ENCODE measurements around the gene LRP1-AS. TPM values are rescaled to one million over a fixed set of nuclear protein-coding genes. Genes with fewer than 3 reads are reported as not detected.
A peak's percentile ranks its signal among the peaks of the same experiment; 100 is the strongest.

LRP1-AS gene
- total and polyA plus RNA-seq, 10 of the 15 experiments (the other 5 are each of a cell fraction or from before 2014, with no cell fraction given): not detected

DNA sequence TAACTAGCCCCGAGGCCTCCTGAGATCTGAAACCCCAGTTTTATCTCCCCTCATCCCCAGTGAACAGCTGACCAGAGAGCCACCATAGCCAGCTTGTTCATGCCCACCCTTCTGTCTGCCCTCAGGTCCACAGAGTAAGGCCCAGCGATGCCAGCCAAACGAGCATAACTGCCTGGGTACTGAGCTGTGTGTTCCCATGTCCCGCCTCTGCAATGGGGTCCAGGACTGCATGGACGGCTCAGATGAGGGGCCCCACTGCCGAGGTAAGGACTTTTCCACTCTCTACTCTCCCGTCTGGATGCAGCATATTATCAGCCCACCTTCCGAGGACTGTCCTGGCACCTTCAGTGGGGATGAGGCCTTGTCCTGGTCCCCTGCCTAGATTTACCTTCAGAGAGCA lies 6.2 kb downstream of the LRP1-AS start (continued):
- TF ChIP-seq, protein P1, sequence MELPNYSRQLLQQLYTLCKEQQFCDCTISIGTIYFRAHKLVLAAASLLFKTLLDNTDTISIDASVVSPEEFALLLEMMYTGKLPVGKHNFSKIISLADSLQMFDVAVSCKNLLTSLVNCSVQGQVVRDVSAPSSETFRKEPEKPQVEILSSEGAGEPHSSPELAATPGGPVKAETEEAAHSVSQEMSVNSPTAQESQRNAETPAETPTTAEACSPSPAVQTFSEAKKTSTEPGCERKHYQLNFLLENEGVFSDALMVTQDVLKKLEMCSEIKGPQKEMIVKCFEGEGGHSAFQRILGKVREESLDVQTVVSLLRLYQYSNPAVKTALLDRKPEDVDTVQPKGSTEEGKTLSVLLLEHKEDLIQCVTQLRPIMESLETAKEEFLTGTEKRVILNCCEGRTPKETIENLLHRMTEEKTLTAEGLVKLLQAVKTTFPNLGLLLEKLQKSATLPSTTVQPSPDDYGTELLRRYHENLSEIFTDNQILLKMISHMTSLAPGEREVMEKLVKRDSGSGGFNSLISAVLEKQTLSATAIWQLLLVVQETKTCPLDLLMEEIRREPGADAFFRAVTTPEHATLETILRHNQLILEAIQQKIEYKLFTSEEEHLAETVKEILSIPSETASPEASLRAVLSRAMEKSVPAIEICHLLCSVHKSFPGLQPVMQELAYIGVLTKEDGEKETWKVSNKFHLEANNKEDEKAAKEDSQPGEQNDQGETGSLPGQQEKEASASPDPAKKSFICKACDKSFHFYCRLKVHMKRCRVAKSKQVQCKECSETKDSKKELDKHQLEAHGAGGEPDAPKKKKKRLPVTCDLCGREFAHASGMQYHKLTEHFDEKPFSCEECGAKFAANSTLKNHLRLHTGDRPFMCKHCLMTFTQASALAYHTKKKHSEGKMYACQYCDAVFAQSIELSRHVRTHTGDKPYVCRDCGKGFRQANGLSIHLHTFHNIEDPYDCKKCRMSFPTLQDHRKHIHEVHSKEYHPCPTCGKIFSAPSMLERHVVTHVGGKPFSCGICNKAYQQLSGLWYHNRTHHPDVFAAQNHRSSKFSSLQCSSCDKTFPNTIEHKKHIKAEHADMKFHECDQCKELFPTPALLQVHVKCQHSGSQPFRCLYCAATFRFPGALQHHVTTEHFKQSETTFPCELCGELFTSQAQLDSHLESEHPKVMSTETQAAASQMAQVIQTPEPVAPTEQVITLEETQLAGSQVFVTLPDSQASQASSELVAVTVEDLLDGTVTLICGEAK (IDR thresholded peaks at IDR 0.05; ENCODE audit: borderline replicate concordance): no peak
- no peak for TF ChIP-seq FOS (IDR thresholded peaks at IDR 0.05; ENCODE audit: borderline replicate concordance, extremely low read depth, insufficient read length)
- TF ChIP-seq ZNF207 (IDR thresholded peaks at IDR 0.05; ENCODE audit: borderline replicate concordance): no peak

DNA sequence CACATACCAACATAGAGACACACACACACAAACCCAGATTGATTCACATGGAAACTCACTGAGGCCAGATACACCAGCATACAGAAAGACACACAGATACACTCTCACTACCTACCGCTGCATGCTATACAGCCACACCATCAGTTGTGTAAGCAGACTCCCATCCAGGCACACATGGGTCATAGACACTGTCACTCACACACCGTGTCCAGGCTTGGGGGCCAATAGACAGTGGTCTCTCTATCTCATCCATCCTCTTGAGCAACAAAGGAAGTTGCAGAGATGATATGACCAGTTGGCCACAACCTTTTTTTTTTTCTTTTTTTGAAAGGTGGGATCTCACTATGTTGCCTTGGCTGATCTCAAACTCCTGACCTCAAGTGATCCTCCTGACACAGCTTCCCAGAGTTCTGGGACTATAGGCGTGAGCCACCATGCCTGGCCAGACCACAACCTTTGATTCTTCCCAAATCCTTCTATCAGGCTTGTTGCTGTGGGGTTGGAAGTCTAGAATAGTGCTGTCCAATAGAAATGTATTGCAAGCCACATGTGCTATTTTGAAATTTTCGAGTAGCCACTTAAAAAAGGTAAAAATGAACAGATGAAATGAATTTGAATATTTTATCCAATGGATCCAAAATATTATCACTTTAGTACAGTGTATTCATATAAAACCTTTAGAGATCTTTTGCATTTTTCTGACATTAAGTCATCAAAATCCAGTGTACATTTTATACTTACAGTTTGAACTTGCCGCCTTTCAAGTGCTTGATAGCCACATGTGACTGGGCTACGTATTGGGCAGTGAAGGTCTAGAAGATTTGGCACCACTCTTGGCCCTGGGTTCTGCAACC lies 7.4 kb downstream of the LRP1-AS start:
- Histone ChIP-seq H3K9ac (ENCODE audit: control insufficient read depth, insufficient read depth, low read length) (no peak overlapping the region), H3K36me3 (ENCODE audit: control insufficient read depth in 2 of 2, insufficient read depth in 2 of 2, low read length in 1 of 2) (no peaks in the 10 kb centered on the region), H2AFZ (ENCODE audit: control insufficient read depth, low read depth, low read length) (no peak overlapping the region), H3K9me3 (replicated peaks; ENCODE audit: control insufficient read depth, insufficient read depth, low read length) (no peaks in the 10 kb centered on the region), H3K27ac (ENCODE audit: control insufficient read depth, insufficient read depth) (no peak overlapping the region), H3K4me2 (ENCODE audit: control insufficient read depth, insufficient read depth) (no peak overlapping the region), H3K79me2 (ENCODE audit: control insufficient read depth, insufficient read depth, low read length) (no peaks in the 10 kb centered on the region), H3K4me3 (no peak overlapping the region), H4K20me1 (ENCODE audit: control insufficient read depth, insufficient read depth) (no peaks in the 10 kb centered on the region), H3K4me1 (ENCODE audit: control insufficient read depth, insufficient read depth, low read length) (no peaks in the 10 kb centered on the region), H3K27me3 (replicated peaks in 1 of 2; ENCODE audit: control insufficient read depth in 2 of 2, insufficient read depth in 2 of 2, low read length in 1 of 2) (no peaks in the 10 kb centered on the region; a peak in 2 of 4 replicates)
- TF ChIP-seq, protein P2, sequence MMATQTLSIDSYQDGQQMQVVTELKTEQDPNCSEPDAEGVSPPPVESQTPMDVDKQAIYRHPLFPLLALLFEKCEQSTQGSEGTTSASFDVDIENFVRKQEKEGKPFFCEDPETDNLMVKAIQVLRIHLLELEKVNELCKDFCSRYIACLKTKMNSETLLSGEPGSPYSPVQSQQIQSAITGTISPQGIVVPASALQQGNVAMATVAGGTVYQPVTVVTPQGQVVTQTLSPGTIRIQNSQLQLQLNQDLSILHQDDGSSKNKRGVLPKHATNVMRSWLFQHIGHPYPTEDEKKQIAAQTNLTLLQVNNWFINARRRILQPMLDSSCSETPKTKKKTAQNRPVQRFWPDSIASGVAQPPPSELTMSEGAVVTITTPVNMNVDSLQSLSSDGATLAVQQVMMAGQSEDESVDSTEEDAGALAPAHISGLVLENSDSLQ (IDR thresholded peaks at IDR 0.05): peak; percentile 27; the same call in 1 of the 2 replicates
- TF ChIP-seq, protein P3, sequence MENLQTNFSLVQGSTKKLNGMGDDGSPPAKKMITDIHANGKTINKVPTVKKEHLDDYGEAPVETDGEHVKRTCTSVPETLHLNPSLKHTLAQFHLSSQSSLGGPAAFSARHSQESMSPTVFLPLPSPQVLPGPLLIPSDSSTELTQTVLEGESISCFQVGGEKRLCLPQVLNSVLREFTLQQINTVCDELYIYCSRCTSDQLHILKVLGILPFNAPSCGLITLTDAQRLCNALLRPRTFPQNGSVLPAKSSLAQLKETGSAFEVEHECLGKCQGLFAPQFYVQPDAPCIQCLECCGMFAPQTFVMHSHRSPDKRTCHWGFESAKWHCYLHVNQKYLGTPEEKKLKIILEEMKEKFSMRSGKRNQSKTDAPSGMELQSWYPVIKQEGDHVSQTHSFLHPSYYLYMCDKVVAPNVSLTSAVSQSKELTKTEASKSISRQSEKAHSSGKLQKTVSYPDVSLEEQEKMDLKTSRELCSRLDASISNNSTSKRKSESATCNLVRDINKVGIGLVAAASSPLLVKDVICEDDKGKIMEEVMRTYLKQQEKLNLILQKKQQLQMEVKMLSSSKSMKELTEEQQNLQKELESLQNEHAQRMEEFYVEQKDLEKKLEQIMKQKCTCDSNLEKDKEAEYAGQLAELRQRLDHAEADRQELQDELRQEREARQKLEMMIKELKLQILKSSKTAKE (IDR thresholded peaks at IDR 0.05; ENCODE audit: low read depth, poor library complexity, severe bottlenecking): no peak
- ChIA-PET CTCF (no interaction called here), POLR2A (no interaction called here), RAD21 (ENCODE audit: unreplicated experiment) (no interaction called here), SMC1A (ENCODE audit: uncharacterized antibody, unreplicated experiment) (no interaction called here)
- WGBS (ENCODE audit: insufficient coverage, insufficient replicate concordance, low lambda C conversion rate, missing lambda C conversion rate): 37% methylated on average over 6 of the region's 6 CpGs
- no TSS peak for BruUV-seq (replicated peaks)
- in situ Hi-C loops (cut with MboI): no loop called here
- FAIRE-seq (no peak), DNase-seq (ENCODE audit: low read depth, low spot score) (no peak), ATAC-seq (no peak; the same call in 1 of the 3 replicates)
- intact Hi-C loops (cut with micrococcal nuclease; ENCODE audit: unreplicated experiment): no loop called here

Measured in GM12878 (cell line).